ENCODE results near the gene EP400. TPM values are rescaled to one million over a fixed set of nuclear protein-coding genes. Genes with fewer than 3 reads are reported as not detected.

The EP400 gene
- total RNA-seq, 1 experiment from 2014 or later, result 61.7 TPM

- no peak for DNase-seq
- Histone ChIP-seq H3K27ac (ENCODE audit: insufficient read length, low read depth, low read length) (no peak overlapping the region), H3K23ac (ENCODE audit: insufficient read length, low read depth, low read length) (no peak overlapping the region), H2BK20ac (ENCODE audit: low read depth, low read length, poor library complexity, severe bottlenecking) (no peak overlapping the region), H2BK12ac (ENCODE audit: insufficient read length, low read depth, low read length) (no peak overlapping the region), H4K91ac (ENCODE audit: insufficient read length, low read depth, low read length) (no peak overlapping the region), H2BK15ac (ENCODE audit: low read depth, low read length) (no peak overlapping the region), H3K23me2 (ENCODE audit: insufficient read length, low read depth, low read length, poor library complexity, severe bottlenecking) (no peaks in the 10 kb centered on the region), H2BK5ac (ENCODE audit: insufficient read length, low read length) (no peak overlapping the region), H4K20me1 (ENCODE audit: control insufficient read depth, insufficient read depth, insufficient read length) (peaks cover 3% of the 10 kb centered on the region), H3K4me1 (ENCODE audit: insufficient read depth, low read length) (no peaks in the 10 kb centered on the region), H3K9ac (ENCODE audit: extremely low read depth, insufficient read length, low read length) (no peak overlapping the region), H3K4me2 (ENCODE audit: insufficient read depth, insufficient read length, low read length) (no peak overlapping the region), H3K56ac (ENCODE audit: insufficient read length, low read depth, low read length) (no peak overlapping the region), H3K4ac (ENCODE audit: low read depth, low read length) (no peak overlapping the region), H4K5ac (ENCODE audit: insufficient read length, low read depth, low read length) (no peak overlapping the region), H3K79me1 (ENCODE audit: insufficient read depth, low read depth, low read length, poor library complexity, severe bottlenecking) (no peaks in the 10 kb centered on the region), H3K27me3 (ENCODE audit: insufficient read depth, low read length) (no peaks in the 10 kb centered on the region), H3K18ac (ENCODE audit: insufficient read length, low read depth, low read length) (no peak overlapping the region), H3K79me2 (ENCODE audit: insufficient read depth, low read length) (no peaks in the 10 kb centered on the region), H3K9me3 (ENCODE audit: control insufficient read depth, low read depth, low read length) (no peaks in the 10 kb centered on the region), H3T11ph (ENCODE audit: low read length) (no peak overlapping the region), H3K14ac (ENCODE audit: insufficient read depth, low read length) (no peak overlapping the region), H2AK5ac (ENCODE audit: insufficient read length, low read length) (no peak overlapping the region), H2BK120ac (ENCODE audit: low read depth, low read length, poor library complexity, severe bottlenecking) (no peak overlapping the region), H2AFZ (ENCODE audit: low read length) (no peak overlapping the region), H4K8ac (replicated peaks; ENCODE audit: insufficient read length, low read depth, low read length) (no peak overlapping the region)
- TF ChIP-seq, protein P1, sequence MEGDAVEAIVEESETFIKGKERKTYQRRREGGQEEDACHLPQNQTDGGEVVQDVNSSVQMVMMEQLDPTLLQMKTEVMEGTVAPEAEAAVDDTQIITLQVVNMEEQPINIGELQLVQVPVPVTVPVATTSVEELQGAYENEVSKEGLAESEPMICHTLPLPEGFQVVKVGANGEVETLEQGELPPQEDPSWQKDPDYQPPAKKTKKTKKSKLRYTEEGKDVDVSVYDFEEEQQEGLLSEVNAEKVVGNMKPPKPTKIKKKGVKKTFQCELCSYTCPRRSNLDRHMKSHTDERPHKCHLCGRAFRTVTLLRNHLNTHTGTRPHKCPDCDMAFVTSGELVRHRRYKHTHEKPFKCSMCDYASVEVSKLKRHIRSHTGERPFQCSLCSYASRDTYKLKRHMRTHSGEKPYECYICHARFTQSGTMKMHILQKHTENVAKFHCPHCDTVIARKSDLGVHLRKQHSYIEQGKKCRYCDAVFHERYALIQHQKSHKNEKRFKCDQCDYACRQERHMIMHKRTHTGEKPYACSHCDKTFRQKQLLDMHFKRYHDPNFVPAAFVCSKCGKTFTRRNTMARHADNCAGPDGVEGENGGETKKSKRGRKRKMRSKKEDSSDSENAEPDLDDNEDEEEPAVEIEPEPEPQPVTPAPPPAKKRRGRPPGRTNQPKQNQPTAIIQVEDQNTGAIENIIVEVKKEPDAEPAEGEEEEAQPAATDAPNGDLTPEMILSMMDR (conservative IDR thresholded peaks at IDR 0.05), result no peak
- no peak overlapping the region for H3K4me3 Mint-ChIP-seq
- peak overlapping the region in 1 of 3 experiments; percentile 70; a peak in 1 of 7 replicates for H3K27ac Mint-ChIP-seq
- no peaks in the 10 kb centered on the region for H3K9me3 Mint-ChIP-seq
- no CpG with 5 or more reads among the region's 18 CpGs for WGBS (ENCODE audit: extremely low coverage, insufficient read length, low lambda C conversion rate)
- H3K36me3 Mint-ChIP-seq (ENCODE audit: insufficient read depth in 1 of 3, low read depth in 3 of 3), result peaks cover 5 to 55% (median 42%) of the 10 kb centered on the region in 3 experiments
- H3K27me3 Mint-ChIP-seq (ENCODE audit: low read depth), result no peaks in the 10 kb centered on the region
- H3K4me1 Mint-ChIP-seq, result no peaks in the 10 kb centered on the region
These were observed 31.9 kb upstream of the EP400 start for GRCh38 chr12:131917711-131918306.
